ENCODE results near the gene GABPA. TPM values are rescaled to one million over a fixed set of nuclear protein-coding genes. Genes with fewer than 3 reads are reported as not detected.
A peak's percentile ranks its signal among the peaks of the same experiment; 100 is the strongest.

Gene GABPA
- polyA plus RNA-seq, 3 donors from 2014 or later: 12.6 to 20.8 (median 14.8) TPM

GRCh38 chr21:25721987-25722386 is 12.8 kb upstream of the GABPA start:
- Mint-ChIP-seq H3K4me1 (no peaks in the 10 kb centered on the region), H3K27me3 (ENCODE audit: low read depth in 3 of 3) (peaks cover 0 to 3% (median 0%) of the 10 kb centered on the region in 3 donors), H3K36me3 (peaks cover 11 to 38% (median 22%) of the 10 kb centered on the region in 3 donors), H3K9me3 (no peaks in the 10 kb centered on the region), H3K4me3 (no peak overlapping the region), H3K27ac (no peak overlapping the region)
- DNase-seq: no peak

- Mint-ChIP-seq H3K4me3 (no peak overlapping the region), H3K4me1 (no peaks in the 10 kb centered on the region), H3K27ac (peak overlapping the region in 1 of 6 donors; percentile 0), H3K27me3 (ENCODE audit: low read depth in 3 of 3) (peaks cover 0 to 3% (median 0%) of the 10 kb centered on the region in 3 donors), H3K36me3 (peaks cover 10 to 39% (median 22%) of the 10 kb centered on the region in 3 donors), H3K9me3 (no peaks in the 10 kb centered on the region)
- no peak for DNase-seq
Measured at GRCh38 chr21:25722631-25723030, 12.1 kb upstream of the GABPA start.

GRCh38 chr21:25732091-25732760 is 2.5 kb upstream of the GABPA start:
- H3K9me3 Mint-ChIP-seq: no peaks in the 10 kb centered on the region
- H3K36me3 Mint-ChIP-seq: peaks cover 9 to 22% (median 10%) of the 10 kb centered on the region in 3 donors
- H3K4me1 Mint-ChIP-seq: peaks cover 33 to 43% of the 10 kb centered on the region in 2 donors
- peak overlapping the region in 2 of 5 donors; percentile 4 to 12 for H3K4me3 Mint-ChIP-seq
- H3K27me3 Mint-ChIP-seq (ENCODE audit: low read depth in 3 of 3): peaks cover 9 to 16% (median 12%) of the 10 kb centered on the region in 3 donors
- no peak for DNase-seq
- H3K27ac Mint-ChIP-seq: no peak overlapping the region

GRCh38 chr21:25733859-25734653 is 716 bp upstream of the GABPA start:
- H3K4me3 Mint-ChIP-seq: peak overlapping the region; percentile 99 to 100 (median 99)
- peaks cover 4 to 9% (median 4%) of the 10 kb centered on the region in 3 donors for H3K36me3 Mint-ChIP-seq
- H3K4me1 Mint-ChIP-seq: peaks cover 38 to 61% of the 10 kb centered on the region in 2 donors
- H3K27me3 Mint-ChIP-seq (ENCODE audit: low read depth in 3 of 3): peaks cover 9 to 16% (median 12%) of the 10 kb centered on the region in 3 donors
- peak overlapping the region; percentile 97 to 100 (median 99) for H3K27ac Mint-ChIP-seq
- H3K9me3 Mint-ChIP-seq: no peaks in the 10 kb centered on the region
- peak in 2 of 3 donors; percentile 5 to 17 for DNase-seq

GRCh38 chr21:25734654-25734903 is 193 bp upstream of the GABPA start:
- H3K27me3 Mint-ChIP-seq (ENCODE audit: low read depth in 3 of 3): peaks cover 9 to 16% (median 12%) of the 10 kb centered on the region in 3 donors
- H3K4me3 Mint-ChIP-seq: peak overlapping the region; percentile 99 to 100 (median 99)
- H3K9me3 Mint-ChIP-seq: no peaks in the 10 kb centered on the region
- DNase-seq: no peak
- H3K36me3 Mint-ChIP-seq: peaks cover 4% of the 10 kb centered on the region in 3 donors
- peaks cover 41 to 67% of the 10 kb centered on the region in 2 donors for H3K4me1 Mint-ChIP-seq
- peak overlapping the region; percentile 97 to 100 (median 99) for H3K27ac Mint-ChIP-seq

GRCh38 chr21:25735646-25736597 is 1.1 kb downstream of the GABPA start:
- Mint-ChIP-seq H3K4me1 (peaks cover 40 to 74% of the 10 kb centered on the region in 2 donors), H3K27ac (peak overlapping the region; percentile 96 to 99 (median 97)), H3K36me3 (no peaks in the 10 kb centered on the region), H3K9me3 (no peaks in the 10 kb centered on the region), H3K27me3 (ENCODE audit: low read depth in 3 of 3) (peaks cover 9 to 16% (median 12%) of the 10 kb centered on the region in 3 donors), H3K4me3 (peak overlapping the region; percentile 95 to 100 (median 99))
- no peak for DNase-seq

GRCh38 chr21:25737421-25737820 is 2.6 kb downstream of the GABPA start:
- no peak for DNase-seq
- H3K9me3 Mint-ChIP-seq: no peaks in the 10 kb centered on the region
- H3K4me3 Mint-ChIP-seq: peak overlapping the region in 2 of 5 donors; percentile 35 to 95
- H3K27ac Mint-ChIP-seq: peak overlapping the region in 2 of 6 donors; percentile 21 to 52
- H3K4me1 Mint-ChIP-seq: peaks cover 42 to 82% of the 10 kb centered on the region in 2 donors
- peaks cover 0 to 7% (median 0%) of the 10 kb centered on the region in 3 donors for H3K36me3 Mint-ChIP-seq
- peaks cover 9 to 16% (median 12%) of the 10 kb centered on the region in 3 donors for H3K27me3 Mint-ChIP-seq (ENCODE audit: low read depth in 3 of 3)

- Mint-ChIP-seq H3K36me3 (peaks cover 0 to 14% (median 0%) of the 10 kb centered on the region in 3 donors), H3K27me3 (ENCODE audit: low read depth in 3 of 3) (no peaks in the 10 kb centered on the region), H3K27ac (no peak overlapping the region), H3K4me3 (no peak overlapping the region), H3K9me3 (no peaks in the 10 kb centered on the region), H3K4me1 (peaks cover 9 to 45% of the 10 kb centered on the region in 2 donors)
- no peak for DNase-seq
Measured at GRCh38 chr21:25742900-25743299, 8.1 kb downstream of the GABPA start.

GRCh38 chr21:25744854-25745253 is 10.1 kb downstream of the GABPA start:
- Mint-ChIP-seq H3K9me3 (no peaks in the 10 kb centered on the region), H3K36me3 (peaks cover 0 to 14% (median 4%) of the 10 kb centered on the region in 3 donors), H3K4me3 (no peak overlapping the region), H3K27ac (no peak overlapping the region), H3K27me3 (ENCODE audit: low read depth in 3 of 3) (peaks cover 0 to 3% (median 0%) of the 10 kb centered on the region in 3 donors), H3K4me1 (peaks cover 9 to 35% of the 10 kb centered on the region in 2 donors)
- no peak for DNase-seq

- Mint-ChIP-seq H3K27me3 (ENCODE audit: low read depth in 3 of 3) (peaks cover 0 to 3% (median 0%) of the 10 kb centered on the region in 3 donors), H3K27ac (peak overlapping the region; percentile 75 to 95 (median 82)), H3K4me3 (peak overlapping the region; percentile 1 to 73 (median 33)), H3K9me3 (no peaks in the 10 kb centered on the region), H3K36me3 (peaks cover 16 to 24% (median 18%) of the 10 kb centered on the region in 3 donors), H3K4me1 (peaks cover 16 to 25% of the 10 kb centered on the region in 2 donors)
- DNase-seq: peak in 2 of 3 donors; percentile 5 to 7
Measured at GRCh38 chr21:25750085-25750484, 15.3 kb downstream of the GABPA start.

GRCh38 chr21:25752416-25752815 is 17.6 kb downstream of the GABPA start:
- Mint-ChIP-seq H3K9me3 (no peaks in the 10 kb centered on the region), H3K27me3 (ENCODE audit: low read depth in 3 of 3) (peaks cover 0 to 3% (median 3%) of the 10 kb centered on the region in 3 donors), H3K36me3 (peaks cover 19 to 30% (median 27%) of the 10 kb centered on the region in 3 donors), H3K4me1 (peaks cover 28 to 45% of the 10 kb centered on the region in 2 donors), H3K4me3 (no peak overlapping the region), H3K27ac (peak overlapping the region in 1 of 6 donors; percentile 1)
- no peak for DNase-seq

- no peak for DNase-seq
- Mint-ChIP-seq H3K9me3 (no peaks in the 10 kb centered on the region), H3K4me1 (peaks cover 20 to 46% of the 10 kb centered on the region in 2 donors), H3K27me3 (ENCODE audit: low read depth in 3 of 3) (peaks cover 0 to 5% (median 0%) of the 10 kb centered on the region in 3 donors), H3K4me3 (peak overlapping the region in 3 of 5 donors; percentile 39 to 60 (median 48)), H3K27ac (peak overlapping the region; percentile 3 to 68 (median 54)), H3K36me3 (peaks cover 28 to 63% (median 38%) of the 10 kb centered on the region in 3 donors)
Measured at GRCh38 chr21:25756190-25756932, 21.6 kb downstream of the GABPA start.
